ENCODE measurements around the gene RAF1.
"Not testable (repeated sequence)": the region's sequence is repeated elsewhere in the genome, so short reads cannot be mapped to it uniquely, and the experiment has no call there.

The RAF1 gene

DNA sequence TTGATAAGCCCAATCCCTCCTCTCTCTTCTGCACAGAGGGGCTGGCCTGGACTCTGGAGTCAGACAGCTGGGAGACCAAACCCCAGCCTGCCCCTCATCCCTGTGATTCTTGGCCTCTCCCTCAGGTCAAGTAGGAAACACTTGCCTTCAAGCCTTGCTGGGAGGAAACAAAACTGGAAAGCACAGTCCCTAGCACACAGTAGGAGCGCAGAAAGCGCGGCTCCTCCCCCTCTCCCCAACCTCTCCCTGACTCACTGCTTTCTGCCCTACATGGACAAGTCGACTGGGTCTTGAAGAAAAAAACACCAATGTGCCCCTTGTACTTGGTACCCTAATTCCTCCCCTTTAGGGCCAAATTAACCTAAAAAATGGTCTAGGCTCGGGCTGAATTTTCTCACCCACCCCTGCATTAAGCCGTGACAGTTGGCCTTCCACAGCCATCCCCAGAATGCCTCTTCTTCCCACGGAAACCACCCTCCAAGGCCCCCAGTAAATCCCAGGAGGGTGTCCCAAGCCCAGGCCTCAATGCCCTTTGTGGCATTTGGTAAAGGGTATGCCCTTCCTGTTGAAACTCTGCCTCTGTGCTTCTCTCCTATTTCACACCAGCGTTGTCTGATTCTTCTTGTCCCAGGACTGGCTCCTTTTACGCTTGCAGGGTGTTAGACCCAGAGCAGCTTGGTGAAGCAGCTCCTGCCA, 11.3 kb upstream of the RAF1 start:
- no peak for DNase-seq

DNA sequence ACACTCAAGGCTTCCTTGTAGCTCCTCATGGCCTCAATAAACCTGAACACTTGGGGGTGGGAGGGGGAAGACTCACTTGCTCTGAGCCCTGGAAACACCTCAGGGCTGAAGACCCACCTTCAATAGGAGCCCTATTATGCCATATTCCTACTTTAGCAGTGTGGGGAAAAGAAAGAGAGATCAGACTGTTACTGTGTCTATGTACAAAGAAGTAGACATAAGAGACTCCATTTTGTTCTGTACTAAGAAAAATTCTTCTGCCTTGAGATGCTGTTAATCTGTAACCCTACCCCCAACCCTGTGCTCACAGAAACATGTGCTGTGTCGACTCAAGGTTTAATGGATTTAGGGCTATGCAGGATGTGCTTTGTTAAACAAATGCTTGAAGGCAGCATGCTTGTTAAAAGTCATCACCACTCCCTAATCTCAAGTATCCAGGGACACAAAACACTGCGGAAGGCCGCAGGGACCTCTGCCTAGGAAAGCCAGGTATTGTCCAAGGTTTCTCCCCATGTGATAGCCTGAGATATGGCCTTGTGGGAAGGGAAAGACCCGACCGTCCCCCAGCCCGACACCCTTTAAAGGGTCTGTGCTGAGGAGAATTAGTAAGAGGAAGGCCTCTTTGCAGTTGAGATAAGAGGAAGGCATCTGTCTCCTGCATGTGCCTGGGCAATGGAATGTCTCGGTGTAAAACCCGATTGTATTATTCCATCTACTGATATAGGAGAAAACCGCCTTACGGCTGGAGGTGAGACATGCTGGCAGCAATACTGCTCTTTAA, 10.2 kb upstream of the RAF1 start:
- DNase-seq: not testable (repeated sequence)

DNA sequence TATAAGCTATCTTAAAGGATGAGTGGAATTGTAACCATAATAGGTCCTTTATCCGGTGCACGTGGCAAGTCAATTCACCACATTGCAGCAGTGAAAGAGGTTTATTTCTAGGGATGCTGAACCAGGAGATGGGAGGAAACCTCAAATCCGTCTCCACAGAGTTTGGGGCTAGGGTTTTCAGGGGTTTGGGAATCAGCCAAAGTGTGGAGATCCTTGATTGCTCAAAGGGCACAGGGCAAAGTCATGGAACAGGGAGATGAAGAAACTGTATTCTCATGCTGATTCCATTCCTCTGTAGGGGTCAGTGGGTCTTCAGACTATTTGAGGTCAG, 7.2 kb upstream of the RAF1 start:
- no peak for DNase-seq

DNA sequence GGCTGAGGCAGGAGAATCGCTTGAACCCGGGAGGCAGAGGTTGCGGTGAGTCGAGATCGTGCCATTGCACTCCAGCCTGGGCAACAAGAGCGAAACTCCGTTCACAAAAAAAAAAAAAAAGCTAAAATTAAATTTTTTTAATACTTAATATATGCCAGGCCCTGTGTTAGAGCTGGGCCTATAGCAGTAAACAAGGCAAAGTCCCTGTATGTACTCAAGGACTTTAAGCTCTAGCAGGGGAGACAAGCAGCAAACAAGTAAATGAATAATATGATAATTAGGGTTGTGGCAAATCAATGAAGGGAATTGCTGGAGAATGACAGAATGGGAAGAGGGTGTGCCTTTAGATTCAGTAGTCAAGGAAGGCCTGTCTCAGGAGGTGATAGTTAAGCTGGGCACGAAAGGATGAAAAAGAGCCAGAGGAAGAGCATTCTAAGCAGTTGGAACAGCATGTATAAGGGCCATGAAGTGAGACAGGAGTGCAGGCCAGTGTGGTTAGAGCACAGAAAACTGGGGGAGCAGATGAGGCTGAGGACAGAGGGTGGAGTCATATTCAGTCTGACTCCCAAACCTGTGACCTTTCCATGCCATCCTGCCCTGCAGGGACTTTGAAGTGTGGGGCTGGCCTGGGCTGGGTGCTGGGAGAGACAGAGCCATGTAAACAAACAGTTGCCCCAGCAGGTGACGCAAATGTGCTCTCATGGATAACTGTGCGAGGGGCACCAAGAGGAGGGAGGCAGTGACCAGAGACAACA, 6.6 kb upstream of the RAF1 start:
- DNase-seq: no peak

DNA sequence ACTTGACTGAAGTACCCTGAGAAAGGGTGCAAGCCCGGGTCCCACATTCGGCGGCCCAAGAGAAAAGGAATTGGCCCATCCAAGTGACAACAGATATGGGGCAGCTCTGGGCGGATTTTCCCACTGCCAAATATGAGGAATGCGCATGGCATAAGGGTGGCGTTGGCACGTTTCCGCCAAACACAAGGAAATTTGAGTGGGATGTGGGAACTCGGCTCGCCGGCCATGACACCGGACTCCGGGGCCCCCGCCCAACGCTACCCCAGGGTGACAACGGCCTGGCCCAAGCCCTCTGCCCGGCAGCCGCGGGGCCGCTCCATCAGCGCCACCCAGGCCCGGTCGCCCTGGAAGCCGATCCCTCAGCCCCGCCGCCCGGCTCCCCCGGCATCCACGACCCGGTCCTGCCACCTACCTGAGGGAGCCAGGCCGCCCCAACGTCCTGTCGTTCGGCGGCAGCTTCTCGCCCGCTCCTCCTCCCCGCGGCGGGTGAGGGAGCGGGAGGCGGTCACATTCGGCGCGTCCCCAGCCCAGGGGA, 449 bp downstream of the RAF1 start:
- DNase-seq: no peak

DNA sequence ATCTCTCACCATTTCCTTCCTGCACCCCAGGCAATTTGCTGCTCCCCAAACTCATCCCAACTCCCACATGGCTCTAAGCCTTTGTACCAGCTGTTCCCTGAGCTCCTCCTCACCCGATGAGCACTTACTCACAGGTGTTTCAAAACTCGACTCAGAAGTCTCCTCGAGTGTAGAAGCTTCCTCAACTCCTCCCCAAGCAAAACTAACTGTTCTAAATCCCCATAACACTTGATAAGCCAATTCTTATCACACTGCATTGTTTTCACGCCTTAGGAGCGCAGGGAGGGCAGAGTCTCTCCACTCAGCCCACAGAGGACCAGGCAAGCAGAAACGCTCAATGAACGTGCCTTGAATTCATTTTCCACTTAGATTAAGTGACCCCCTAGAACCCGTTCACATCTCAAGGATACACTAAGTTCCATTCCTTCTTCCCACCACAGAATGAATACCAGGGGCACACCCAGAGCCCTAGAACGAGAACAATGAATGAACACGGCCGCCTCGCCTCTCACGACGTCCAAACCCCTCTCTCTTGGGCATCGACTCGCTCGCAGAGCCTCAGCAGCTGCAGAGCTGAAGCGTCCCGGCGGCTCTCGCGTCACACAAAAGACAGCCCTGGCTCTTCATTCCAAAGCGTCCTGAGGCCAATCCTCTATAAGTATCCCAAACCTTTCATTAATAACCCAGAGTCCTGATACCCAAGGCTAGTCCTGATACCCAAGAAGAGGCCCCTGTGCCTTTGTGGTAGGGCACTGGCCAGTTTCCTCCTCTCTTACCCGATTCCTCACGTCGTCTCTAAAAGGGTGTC, 1.1 kb downstream of the RAF1 start:
- no peak for DNase-seq

DNA sequence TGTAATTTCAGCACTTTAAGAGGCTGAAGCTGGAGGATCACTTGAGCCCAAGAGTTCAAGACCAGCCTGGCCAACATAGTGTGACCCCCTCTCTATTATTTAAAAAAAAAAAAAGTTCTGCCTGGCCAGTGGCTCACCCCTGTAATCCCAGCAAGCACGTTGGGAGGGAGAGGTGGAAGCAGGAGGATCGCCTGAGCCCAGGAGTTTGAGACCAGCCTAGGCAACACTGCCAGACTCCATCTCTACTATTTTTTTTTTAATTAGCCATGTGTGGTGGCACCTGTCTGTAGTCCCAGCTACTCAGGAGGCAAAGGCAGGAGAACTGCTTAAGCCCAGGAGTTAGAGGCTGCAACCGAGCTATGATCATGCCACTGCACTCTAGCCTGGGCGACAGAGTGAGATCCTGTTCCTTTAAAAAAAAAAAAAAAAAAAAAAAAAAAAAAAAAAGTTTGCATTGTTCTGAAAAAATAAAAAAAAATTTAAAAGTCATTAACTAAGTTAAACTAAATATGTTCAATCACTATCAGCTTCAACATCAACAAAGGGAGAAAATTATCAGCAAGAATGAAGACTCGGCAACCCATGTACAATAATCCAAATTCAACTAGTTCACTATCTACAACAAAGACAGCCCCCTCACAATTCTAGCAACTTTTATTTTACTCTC, 1.9 kb downstream of the RAF1 start:
- DNase-seq: no peak

DNA sequence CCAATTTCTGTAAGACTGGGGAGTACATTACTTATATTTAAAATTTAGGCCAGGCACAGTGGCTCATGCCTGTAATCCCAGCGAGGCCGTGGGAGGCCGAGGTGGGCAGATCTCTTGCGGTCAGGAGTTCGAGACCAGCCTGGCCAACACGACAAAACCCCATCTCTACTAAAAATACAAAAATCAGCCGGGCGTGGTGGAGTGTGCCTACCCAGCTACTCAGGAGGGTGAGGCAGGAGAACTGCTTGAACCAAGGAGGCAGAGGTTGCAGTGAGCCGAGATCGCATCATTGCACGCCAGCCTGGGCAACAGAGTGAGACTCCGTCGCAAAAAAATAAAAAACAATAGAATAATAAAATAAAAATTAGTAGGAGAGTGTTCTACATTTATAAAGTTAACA, 2.5 kb downstream of the RAF1 start:
- DNase-seq: not testable (repeated sequence)

DNA sequence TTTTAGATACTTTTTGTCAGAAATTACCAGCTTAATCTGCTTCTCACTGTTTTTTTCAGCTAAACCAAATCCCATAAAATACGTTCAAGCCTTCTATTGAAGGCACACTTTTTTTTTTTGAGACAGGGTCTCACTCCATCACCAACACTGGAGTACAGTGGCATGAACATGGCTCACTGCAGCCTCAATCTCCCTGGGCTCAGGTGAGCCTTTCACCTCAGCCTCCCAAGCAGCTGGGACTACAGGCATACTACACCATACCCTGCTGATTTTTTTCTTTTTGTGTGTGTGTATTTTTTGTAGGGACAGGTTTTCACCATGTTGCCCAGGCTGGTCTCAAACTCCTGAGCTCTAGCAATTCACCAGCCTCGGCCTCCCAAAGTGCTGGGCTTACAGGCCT, 3.7 kb downstream of the RAF1 start:
- no peak for DNase-seq

DNA sequence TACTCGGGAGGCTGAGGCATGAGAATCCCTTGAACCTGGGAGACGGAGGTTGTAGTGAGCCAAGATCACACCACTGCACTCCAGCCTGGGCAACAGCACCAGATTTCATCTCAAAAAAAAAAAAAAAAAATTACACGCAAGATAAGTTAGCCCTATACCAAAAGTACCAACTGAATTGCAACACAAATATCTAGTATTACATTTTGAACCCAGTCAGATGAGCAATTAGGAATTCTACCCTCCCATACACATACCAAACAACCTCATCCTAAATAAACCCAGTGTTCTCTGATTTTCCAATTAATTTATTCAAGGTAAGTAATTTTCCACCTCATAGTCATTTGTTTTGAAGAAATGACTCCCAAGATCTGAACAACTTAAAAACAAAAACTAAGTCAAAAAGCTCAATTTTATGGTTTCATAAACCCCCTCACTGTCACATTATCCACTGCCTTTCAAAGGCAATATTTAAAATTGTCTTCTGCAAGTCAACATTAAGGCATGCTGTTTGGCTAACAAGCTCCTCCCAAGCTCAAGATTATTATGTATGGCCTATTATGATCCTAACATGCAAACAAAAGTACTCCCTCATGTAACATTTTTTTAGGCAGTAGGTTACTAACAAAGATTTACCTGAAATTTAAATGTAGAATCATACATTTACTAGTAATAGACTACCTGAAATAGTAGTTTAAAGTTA, 4.5 kb downstream of the RAF1 start:
- no peak for DNase-seq

DNA sequence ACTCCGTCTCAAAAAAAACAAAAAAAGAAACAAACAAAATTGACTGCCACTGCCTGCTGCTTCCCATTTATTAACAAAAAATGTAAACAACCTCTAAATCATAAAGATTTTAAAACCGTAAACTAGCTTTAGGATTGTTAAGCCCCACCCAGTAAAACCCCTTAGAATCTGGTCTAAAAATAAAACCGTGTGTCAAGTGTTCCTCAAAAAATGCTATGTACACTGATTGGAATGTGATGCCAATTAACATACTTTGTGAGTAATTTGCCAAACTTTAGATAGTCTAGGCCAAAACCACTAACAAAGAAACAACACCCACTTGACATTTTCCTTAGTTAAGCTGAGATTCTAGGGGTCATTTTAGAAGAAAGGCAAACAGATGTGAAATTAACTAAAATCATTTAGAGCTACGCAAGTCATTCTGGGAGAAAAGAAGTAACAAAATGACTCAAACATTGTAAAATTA, 5.3 kb downstream of the RAF1 start:
- DNase-seq: no peak

DNA sequence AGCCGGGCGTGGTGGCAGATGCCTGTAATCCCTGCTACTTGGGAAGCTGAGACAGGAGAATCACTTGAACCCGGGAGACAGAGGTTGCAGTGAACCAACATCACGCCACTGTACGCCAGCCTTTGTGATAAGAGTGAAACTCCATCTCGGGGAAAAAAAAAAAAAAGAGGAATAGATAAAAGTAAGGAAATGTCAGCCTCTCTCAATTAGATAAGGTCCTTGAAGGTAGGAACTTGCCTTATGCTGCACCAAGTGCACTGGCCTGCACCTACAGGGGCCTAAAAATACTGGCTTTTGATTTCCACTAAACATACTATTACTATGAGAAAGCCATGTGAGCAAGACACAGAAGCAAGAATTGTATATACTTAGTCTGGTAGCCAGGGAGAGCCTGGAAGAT, 7.1 kb downstream of the RAF1 start:
- DNase-seq: no peak

DNA sequence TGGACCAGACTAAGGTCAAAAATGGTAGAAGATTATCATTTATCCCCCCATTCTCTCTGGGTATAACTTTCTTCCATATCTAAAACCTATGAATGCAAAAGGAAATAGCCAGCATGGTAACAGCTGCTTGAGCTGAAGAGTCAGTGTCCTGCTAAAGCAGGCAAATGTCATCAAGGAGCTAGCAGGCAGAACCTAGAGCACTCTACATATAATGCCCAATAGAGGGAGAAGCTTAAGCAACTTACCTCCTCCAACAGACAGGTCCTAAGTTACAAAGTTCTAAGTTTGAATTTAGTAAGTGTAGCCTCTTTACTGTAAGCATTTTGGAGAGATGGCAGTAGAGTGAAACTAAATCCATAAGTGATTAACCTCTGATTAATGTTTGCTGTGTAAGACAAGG, 7.7 kb downstream of the RAF1 start:
- DNase-seq: no peak

DNA sequence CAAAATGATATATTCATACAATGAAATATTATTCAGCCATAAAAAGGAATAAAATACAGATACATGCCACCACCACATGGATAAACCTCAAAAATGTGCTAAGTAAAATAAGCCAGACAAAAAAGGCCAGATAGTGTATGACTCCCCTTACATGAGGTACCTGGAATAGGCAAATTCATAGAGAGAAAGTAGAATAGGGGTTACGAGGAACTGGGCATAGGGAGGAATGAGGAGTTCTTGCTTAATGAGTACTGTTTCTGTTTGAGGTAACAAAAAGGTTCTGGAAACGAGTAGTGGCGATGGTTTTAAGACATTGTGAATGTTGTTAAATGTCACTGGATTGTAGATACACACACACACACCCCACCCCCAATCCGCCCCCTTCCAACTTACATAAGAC, 8.2 kb downstream of the RAF1 start:
- DNase-seq: no peak

DNA sequence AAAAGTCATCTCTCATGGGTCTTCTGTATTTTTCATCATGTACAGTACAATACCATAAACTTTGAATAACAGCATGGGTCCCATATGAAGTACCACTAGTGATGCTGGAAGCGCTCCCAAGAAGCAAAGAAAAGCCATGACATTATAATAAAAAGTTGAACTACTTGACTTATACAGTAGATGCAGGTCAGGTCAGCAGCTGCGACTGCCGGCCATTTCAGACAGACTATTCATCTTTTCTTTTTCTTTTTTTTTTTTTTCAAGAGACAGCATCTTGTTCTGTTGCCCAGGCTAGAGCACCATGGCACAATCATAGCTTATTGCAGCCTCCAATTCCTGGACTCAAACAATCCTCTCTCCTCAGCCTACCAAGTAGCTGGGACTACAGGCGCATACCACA, 10.2 kb downstream of the RAF1 start:
- no peak for DNase-seq

DNA sequence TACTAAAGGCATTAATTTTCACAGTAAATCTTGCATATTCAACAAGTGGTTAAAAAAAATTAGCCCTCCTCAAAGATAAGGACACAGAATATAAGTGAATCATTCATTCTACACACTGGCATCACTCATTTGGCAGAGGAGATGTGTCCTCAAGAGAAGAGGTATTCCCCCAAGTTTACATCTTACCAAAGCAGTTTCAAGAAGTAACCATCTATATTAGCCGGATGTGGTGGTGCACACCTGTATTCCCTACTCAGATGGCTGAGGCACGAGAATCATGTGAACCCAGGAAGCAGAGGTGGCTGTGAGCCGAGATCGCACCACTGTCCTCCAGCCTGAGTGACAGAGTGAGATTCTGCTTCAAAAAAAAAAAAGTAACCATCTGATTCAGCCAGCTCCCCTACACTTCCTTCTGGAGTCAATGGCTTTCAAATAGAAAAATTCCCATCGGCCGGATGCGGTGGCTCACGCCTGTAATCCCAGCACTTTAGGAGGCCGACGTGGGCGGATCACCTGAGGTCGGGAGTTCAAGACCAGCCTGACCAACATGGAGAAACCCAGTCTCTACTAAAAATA, 15.4 kb downstream of the RAF1 start:
- DNase-seq: no peak

DNA sequence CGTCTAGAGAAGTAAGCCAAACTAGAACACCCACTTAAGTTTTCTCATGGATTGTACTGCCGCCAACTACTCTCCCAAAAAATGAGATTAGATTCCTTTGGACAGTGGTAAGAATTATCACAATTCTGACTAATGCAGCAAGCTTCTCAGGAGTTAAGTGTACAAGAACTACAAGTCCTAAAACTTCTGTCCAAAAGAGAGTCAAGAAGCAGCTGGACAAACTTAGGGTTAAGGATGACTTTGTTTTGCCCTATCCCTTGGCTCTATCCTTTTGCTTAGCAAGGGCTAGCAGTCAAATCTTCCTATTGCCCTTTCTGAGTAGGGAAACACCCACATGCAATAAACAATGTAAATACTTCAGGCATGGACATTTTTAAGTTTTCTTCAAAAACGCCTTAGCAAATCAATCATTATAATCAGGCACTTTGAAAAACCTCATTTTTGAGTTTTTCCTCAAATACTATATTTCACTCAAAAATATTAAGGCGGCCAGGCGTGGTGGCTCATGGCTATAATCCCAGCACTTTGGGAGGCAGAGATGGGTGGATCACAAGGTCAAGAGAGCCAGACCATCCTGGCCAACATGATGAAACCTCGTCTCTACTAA, 19.5 kb downstream of the RAF1 start:
- no peak for DNase-seq

DNA sequence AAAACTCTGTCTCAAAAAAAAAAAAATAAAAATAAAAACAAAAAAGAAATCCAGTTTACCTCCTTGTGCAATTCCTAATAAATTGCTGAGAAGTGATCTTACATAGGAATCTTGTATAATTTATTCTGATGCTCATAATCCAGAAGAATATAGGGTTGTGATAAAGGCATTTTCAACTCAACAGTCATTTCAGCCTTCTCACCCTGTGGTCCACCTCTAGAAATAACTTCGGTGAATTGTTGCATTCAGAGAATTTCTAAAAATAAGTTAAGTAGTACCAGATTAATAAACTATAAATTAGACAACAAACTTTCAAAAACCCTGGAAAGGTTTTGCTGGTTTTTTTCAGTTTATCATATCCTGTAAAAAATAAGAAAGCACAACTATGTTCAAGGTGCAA, 20.2 kb downstream of the RAF1 start:
- no peak for DNase-seq

DNA sequence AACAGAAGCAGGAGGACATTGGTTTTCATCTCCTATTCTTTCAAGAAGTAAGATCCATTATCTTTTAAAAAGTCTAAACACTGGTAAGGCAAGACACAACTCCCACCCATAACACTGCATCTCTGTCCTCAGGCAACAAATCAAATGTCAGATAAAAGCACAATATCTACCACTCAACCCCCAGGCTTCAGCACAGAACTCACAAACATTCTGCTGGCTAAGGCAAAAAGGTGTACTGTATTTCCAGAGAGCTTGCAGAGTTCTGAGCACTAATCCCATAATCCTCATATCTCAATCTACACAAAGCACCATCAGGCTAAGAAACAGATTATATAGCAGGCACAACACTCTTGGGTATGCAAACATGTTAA, 20.9 kb downstream of the RAF1 start:
- no peak for DNase-seq

DNA sequence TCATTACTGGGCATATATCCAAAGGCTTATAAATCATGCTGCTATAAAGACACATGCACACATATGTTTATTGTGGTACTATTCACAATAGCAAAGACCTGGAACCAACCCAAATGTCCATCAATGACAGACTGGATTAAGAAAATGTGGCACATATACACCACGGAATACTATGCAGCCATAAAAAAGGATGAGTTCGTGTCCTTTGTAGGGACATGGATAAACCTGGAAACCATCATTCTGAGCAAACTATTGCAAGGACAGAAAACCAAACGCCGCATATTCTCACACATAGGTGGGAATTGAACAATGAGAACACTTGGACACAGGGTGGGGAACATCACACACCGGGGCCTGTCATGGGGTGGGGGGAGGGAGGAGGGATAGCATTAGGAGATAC, 23.1 kb downstream of the RAF1 start:
- not testable (repeated sequence) for DNase-seq

DNA sequence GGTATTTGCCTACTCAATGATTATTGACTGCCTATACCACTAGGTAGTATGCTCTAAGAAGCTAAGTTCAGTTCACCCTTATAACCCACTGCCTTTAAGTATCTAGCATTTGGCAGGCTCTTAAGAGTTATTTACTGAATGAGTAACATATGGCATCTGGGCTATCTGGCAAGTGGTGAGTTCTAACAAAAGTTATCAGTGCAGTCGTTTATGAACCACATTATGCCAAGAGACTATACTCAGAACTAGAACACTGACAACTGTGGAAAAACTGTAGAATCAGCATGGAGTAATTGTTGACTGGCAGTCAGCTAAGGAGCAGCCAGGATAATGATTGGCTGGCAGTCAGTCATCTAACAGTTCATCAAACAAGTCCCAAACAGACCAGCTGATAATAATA, 25.8 kb downstream of the RAF1 start:
- no peak for DNase-seq
